Activated naive CD8-positive, alpha-beta T cell treated with anti-CD3 and anti-CD28 coated beads for 36 hours (primary cell): ENCODE results near the gene ADCY7. TPM values are rescaled to one million over a fixed set of nuclear protein-coding genes. Genes with fewer than 3 reads are reported as not detected.

Experiments used
- DNase-seq: peaks from one replicate; pipeline ENCODE4 v3.0.0; 2021
- H3K27ac Mint-ChIP-seq: one replicate; pipeline ENCODE4 v1.8.0; 2022; ENCODE audit warnings: mild to moderate bottlenecking, moderate library complexity, mixed read lengths
- H3K27me3 Mint-ChIP-seq: one replicate; pipeline ENCODE4 v1.8.0; 2022; ENCODE audit warnings: mild to moderate bottlenecking, mixed read lengths
- H3K36me3 Mint-ChIP-seq: one replicate; pipeline ENCODE4 v1.8.0; 2021; ENCODE audit warnings: mild to moderate bottlenecking, mixed read lengths
- H3K4me1 Mint-ChIP-seq: one replicate; pipeline ENCODE4 v1.8.0; 2021; ENCODE audit warnings: mixed read lengths
- H3K4me3 Mint-ChIP-seq: one replicate; pipeline ENCODE4 v1.8.0; 2022; ENCODE audit warnings: mild to moderate bottlenecking, moderate library complexity, mixed read lengths
- H3K9me3 Mint-ChIP-seq: one replicate; pipeline ENCODE4 v1.8.0; 2022; ENCODE audit warnings: mixed read lengths
- total RNA-seq, 2 experiments: library from RNA; stranded (reverse); gene quantifications; one replicate each; pipeline ENCODE4 v1.2.3, GENCODE V29; 2021

ADCY7 gene
- total RNA-seq, 2 experiments from 2014 or later: 72.3 to 73.1 TPM

DNA sequence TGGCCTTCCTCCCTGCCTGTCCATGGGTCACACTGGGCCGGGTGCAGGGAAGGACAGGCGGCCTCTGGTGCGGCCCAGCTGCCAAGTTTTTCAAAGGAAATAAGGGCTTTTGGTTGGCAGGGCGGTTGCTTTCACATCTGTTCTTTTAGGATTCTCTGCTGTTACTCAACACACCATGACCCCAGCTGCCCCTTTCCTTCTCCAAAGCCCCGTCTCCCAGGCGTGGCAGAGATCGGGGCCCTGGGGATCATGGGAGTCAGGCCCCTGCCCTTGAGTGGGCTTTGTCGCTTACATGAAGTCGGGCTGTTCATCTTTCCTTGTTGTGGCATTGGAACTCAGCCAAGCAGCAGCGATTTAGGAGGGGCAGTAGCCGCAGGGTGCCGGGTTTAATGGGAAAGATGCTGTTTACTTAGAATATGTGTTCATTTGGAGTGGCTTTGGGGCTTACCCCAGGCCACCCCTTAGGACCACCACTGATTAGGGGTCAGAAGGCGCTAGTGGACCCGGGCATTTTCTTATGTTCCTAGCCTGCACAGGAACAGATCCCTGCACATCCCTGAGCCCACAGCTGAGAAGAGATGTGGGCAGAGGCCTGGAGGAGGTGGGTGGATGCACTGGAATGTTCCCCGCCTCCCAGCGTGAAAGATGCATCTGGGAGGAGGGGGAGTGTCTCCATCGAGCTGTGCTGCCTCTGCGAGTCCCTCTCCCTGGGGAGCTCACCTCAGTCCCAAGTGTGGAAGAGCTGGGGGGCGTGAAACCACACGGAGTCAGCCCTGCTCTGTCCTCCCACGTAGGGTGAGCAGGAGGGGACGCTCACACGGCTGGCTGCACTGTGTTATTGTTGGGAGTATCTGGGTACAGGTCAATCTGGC is 6.8 kb upstream of the ADCY7 start:
- no peak for DNase-seq
- Mint-ChIP-seq H3K27ac (no peak overlapping the region), H3K9me3 (peaks cover under 1% of the 10 kb centered on the region), H3K36me3 (peaks cover 3% of the 10 kb centered on the region), H3K27me3 (no peaks in the 10 kb centered on the region), H3K4me1 (peaks cover 25% of the 10 kb centered on the region), H3K4me3 (no peak overlapping the region)

DNA sequence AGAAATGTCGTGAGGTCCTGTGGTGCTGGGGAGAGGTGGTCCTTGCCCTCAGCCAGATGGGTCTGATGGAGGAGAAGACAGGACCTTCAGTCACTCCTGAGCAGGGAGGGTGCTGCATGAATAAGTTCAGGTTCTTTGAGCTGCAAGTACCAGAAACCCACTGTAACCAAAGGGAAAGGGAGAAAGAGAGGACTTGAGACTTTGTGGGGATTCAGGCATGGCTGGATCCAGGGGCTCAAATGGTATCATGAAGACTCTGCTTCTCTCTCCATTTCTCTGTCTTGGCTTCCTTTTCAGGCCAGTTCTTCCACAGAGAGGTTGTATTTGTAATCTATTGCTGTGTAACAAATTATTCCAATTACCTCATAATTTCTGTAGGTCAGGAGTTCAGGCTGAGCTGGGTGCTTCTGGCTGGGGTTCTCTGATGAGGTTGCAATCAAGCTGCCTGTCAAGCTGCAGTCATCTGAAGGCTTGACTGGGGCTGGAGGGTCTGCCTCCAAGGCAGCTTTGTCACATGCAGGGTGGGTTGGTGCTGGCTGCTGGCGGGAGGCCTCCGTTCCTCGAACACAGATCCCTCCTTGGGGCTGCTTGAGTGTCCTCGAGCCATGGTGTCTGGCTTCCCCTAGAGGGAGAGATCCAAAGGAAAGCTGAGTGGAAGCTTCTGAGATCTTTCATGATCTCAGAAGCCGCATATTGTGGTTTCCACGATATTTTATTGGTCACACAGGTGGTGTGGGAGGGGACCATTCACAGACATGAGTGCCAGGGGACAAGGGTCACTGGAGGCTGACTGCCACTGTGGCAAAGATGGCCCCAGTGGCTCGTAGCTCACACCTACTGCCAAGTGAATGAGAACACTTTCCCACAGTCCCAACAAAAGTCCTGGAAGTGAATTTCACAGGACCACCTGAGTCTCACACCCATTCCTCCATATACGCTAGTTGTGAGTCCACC is 5.9 kb upstream of the ADCY7 start:
- Mint-ChIP-seq H3K4me3 (no peak overlapping the region), H3K27ac (no peak overlapping the region), H3K36me3 (peaks cover 4% of the 10 kb centered on the region), H3K9me3 (peaks cover 1% of the 10 kb centered on the region), H3K4me1 (peaks cover 31% of the 10 kb centered on the region), H3K27me3 (no peaks in the 10 kb centered on the region)
- no peak for DNase-seq

DNA sequence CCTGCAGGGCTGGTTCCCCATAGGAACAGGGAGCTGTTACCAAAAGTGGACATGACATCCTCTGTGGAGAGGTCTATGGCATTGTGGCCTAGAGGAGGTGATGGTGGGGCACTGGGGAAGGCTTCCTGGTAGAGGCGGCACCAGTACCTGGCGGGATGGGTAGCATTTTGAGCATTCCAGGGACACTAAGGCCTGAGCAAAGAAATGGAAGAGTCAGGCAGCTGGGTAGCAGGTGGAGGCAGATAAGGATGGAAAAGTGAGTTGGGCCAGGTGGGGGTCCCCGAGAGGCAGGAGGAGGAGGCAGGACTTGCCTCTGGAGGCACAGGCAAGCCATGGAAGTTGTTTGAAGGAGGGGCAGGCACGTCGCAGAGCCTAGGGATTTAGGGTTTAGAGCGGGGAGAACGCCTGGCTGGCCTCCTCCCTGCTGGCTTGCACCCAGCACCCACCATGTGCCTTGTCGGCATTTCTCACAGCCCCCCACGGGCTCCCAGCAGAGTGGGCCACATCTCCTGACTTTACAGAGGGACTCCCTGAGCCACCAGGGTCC is 5.1 kb upstream of the ADCY7 start:
- H3K27me3 Mint-ChIP-seq: no peaks in the 10 kb centered on the region
- DNase-seq: no peak
- H3K4me3 Mint-ChIP-seq: no peak overlapping the region
- peaks cover 36% of the 10 kb centered on the region for H3K4me1 Mint-ChIP-seq
- peaks cover 1% of the 10 kb centered on the region for H3K9me3 Mint-ChIP-seq
- peaks cover 4% of the 10 kb centered on the region for H3K36me3 Mint-ChIP-seq
- no peak overlapping the region for H3K27ac Mint-ChIP-seq

DNA sequence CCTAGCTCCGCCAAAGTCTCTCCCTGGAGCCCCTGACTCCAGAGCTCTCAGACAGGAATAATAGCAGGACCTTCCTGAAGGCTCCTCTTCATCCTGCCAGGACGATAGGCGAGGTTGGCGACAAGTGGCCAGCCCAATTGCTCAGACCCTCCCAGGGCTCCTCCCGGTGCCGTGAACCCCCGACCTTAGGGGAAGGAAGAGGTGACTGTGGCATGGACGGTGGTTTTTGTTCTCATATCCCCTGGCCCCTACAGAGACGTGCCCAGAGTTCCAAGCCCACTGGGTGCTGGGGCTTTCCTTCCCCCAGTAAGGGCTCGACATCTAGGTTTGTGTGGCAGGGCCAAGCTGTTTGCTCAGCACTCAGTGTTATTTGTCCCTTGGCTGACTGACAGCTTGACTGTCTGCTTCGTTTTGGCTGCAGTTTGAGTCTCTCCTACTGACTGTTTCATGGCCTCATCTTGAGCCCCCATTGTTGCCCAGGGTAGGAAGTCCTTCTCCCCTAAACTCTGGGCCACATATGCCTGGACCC is 4.6 kb upstream of the ADCY7 start:
- Mint-ChIP-seq H3K4me3 (no peak overlapping the region), H3K36me3 (peaks cover 4% of the 10 kb centered on the region), H3K27ac (no peak overlapping the region), H3K4me1 (peaks cover 36% of the 10 kb centered on the region), H3K27me3 (no peaks in the 10 kb centered on the region), H3K9me3 (peaks cover 1% of the 10 kb centered on the region)
- DNase-seq: no peak

DNA sequence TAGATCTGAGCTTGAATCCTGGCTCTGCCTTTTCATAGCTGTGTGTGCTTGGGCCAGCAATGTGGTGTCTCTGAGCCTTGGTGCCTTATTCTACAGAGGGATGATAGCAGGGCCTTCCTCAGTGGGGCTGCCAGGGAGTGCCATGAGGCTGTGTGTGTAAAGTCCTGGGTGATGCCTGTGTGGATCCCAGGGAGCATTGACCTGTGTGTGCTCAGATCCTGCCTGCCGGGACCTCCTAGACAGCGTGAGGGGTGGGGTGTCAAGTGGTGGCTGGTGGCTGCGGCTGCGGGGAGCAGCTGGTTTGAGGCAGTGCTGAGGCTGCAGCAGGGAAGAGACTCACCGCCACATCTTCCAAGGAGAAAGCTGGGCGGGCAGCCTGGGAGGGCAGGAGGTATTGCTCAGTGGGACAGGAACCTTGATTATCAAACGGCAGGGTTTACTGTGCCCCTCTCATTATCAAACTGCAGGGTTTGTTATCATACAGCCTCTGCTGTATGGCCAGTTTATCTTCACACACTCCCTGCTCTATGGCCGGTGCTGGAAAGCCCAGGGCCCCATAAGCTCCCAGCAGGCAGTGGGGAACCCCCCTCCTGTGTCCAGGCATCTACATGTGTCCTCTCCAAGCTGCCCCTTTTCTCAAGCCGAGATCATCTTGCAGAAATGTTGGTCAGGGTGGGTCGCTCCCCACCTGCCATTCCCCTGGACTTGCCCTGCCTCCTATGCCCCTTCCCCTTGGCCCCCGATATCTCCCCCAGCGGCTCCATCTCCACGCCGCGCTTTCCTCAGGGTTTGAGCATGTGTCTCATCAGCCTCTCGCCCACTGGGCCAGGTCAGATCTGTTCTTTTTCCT is 3.1 kb upstream of the ADCY7 start:
- Mint-ChIP-seq H3K9me3 (peaks cover 1% of the 10 kb centered on the region), H3K4me1 (peaks cover 43% of the 10 kb centered on the region), H3K36me3 (peaks cover 8% of the 10 kb centered on the region), H3K27me3 (no peaks in the 10 kb centered on the region), H3K27ac (peak overlapping the region; percentile 66), H3K4me3 (no peak overlapping the region)
- DNase-seq: no peak

DNA sequence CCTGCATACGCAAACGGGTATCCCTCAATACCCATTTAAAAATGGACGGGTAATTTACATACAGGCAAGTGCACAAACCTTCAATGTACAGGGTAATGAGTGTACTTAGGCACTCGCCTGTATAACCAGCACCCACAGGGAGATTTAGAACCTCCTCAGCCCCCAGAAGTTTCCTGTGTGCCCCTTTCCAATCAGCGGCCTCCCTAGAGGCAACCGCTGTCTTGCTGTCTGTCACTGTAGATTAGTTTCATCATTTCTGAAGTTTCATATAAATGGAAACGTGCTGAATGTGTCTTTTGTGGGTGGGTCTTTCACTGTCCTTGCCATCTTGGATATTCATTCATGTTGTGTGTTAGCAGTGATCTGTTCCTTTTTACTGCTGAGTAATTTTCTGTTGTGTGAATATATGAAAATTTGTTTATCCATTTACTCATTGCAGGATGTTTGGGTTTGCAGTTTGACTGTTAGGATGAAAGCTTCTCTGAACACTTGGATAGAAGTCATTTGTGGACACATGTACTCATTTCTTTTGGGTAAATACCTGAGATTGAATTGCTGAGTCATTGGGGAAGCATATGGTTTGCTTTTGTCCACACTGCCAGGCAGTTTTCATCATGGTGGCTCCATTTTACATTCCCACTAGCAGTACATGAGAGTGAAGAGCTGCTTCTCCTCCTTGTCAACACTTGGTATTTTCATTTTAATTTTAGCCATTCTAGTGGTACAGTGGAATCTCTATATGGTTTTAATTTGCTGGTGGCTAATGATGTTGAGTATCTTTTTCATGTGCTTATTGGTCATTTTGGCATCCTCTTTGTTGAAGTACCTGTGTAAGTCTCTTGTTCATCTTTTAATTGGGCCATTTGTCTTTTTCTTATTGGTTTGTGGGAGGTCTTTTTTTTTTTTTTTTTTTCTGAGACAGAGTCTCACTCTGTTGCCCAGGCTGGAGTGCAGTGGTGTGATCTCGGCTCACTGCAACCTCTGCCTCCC is 2.1 kb upstream of the ADCY7 start:
- Mint-ChIP-seq H3K4me3 (no peak overlapping the region), H3K4me1 (peaks cover 51% of the 10 kb centered on the region), H3K27ac (peak overlapping the region; percentile 66), H3K9me3 (peaks cover 1% of the 10 kb centered on the region), H3K36me3 (peaks cover 16% of the 10 kb centered on the region), H3K27me3 (no peaks in the 10 kb centered on the region)
- peak; percentile 48 for DNase-seq

DNA sequence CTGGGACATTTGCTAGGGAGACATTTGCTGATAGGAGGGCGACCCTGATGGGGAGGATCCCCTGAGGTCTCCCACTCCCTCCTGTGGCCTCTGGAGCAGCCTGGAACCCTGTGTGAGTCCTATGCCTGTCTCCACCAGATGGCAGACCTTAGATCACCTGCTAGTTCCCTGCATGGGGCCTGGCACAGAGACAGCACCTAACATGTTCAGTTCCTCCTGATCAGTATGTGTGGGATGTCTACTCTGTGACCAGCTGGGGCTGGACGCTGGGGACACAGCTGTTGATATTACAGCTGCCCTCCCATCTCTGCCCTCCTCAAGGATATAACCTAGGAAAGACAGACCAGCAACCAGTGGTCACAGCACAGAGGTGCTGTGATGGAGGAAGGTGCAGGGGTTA is 1.1 kb upstream of the ADCY7 start:
- DNase-seq: no peak
- peaks cover 1% of the 10 kb centered on the region for H3K9me3 Mint-ChIP-seq
- peaks cover 24% of the 10 kb centered on the region for H3K36me3 Mint-ChIP-seq
- peak overlapping the region; percentile 60 for H3K27ac Mint-ChIP-seq
- peak overlapping the region; percentile 20 for H3K4me3 Mint-ChIP-seq
- peaks cover 50% of the 10 kb centered on the region for H3K4me1 Mint-ChIP-seq
- H3K27me3 Mint-ChIP-seq: no peaks in the 10 kb centered on the region

DNA sequence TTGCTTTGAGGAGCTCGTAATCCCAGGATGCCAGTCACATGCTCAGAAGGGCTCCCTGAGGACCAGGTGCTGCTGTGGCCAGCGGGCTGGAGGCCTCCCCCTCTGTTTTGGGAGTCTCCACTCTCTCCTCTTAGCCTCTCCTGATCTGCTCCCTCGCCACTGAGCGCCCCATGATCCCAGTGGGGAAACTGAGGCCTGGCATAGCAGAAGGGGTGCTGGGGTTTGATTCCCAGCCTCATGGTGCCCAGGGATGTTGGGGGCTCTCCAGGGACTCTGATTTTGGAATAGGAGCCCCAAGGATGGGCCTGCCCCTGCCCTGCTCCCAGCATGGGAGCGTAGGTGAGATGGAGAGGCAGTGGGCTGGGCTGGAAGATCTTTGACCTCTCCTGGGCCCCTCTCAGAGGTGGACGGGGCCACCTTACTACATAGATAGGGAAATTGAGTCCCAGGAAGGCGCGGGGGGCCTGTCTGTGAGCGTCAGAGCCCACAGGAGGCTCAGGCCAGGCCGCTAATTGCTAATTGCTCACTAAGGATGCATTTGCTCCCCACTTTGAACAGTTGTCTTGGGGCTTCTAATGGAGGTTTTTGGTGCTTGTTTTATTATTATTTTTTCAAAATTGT is 525 bp upstream of the ADCY7 start:
- peaks cover 56% of the 10 kb centered on the region for H3K4me1 Mint-ChIP-seq
- peaks cover 21% of the 10 kb centered on the region for H3K36me3 Mint-ChIP-seq
- H3K9me3 Mint-ChIP-seq: peaks cover 1% of the 10 kb centered on the region
- H3K27ac Mint-ChIP-seq: peak overlapping the region; percentile 94
- peak overlapping the region; percentile 90 for H3K4me3 Mint-ChIP-seq
- DNase-seq: no peak
- H3K27me3 Mint-ChIP-seq: no peaks in the 10 kb centered on the region

DNA sequence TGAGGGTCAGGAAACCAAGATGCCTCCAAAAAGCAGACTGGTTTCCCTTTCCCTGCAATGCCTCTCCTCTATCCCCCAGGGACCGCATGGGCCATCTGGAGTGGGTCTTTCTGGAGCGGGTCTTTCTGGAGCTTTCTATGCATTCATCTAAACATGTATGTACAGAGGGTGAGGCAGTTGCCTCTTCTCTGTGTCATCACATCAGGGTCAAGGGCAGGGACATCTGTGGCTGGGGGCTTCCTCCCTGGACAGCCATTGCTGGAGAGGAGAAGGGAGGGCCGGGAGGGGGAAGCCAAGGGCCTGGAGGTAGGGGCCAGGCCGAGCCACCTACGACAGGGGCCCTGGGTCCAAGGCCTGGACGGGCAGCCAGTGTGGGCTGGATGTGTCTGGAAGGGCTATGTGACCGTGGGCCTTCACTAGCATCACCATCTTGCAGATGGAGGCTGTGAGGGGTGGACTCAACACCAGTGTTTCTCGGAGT is 840 bp downstream of the ADCY7 start:
- Mint-ChIP-seq H3K9me3 (peaks cover 1% of the 10 kb centered on the region), H3K4me1 (peaks cover 68% of the 10 kb centered on the region), H3K27me3 (no peaks in the 10 kb centered on the region), H3K4me3 (peak overlapping the region; percentile 90), H3K27ac (peak overlapping the region; percentile 94), H3K36me3 (peaks cover 24% of the 10 kb centered on the region)
- no peak for DNase-seq

DNA sequence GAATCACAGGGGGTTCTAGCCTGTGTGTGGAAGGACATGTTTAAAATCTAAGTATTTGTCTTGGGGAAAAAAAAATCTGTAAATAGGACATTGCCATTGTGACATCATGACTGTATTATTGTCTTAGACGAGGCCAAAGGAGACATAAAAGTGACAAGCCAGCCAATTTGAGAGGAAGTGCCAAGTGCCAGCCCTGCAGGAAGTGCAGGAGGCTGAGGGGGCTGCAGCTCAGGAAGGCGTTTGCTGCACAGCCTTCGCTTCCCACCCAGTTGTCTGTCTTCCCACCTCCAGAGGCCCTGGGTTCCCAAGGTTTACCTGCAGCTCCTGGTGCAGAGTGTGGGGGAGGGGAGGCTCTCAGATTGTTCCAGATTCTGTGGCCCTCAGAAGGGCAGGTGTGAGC is 1.3 kb downstream of the ADCY7 start:
- Mint-ChIP-seq H3K27ac (peak overlapping the region; percentile 94), H3K9me3 (peaks cover 1% of the 10 kb centered on the region), H3K36me3 (peaks cover 24% of the 10 kb centered on the region)

DNA sequence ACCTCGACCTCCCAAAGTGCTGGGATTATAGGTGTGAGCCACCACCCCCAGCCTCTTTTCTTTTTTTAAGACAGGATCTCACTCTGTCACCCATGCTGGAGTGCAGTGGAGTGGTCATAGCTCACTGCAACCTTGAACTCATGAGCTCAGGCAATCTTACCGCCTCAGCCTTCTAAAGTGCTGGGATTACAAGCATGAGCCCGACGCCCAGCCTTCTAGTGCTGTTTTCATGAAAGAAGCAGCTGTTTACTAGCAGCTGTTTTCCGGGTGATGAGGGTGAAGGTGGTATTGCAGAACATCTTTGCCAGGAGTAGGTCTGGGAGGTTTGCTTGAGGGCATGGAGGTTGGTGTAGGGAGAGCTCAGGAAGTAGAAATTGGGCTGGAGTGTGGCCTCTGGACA is 2.0 kb downstream of the ADCY7 start:
- peak overlapping the region; percentile 94 for H3K27ac Mint-ChIP-seq
- H3K4me1 Mint-ChIP-seq: peaks cover 75% of the 10 kb centered on the region
- DNase-seq: no peak
- H3K4me3 Mint-ChIP-seq: peak overlapping the region; percentile 90
- no peaks in the 10 kb centered on the region for H3K27me3 Mint-ChIP-seq
- peaks cover 26% of the 10 kb centered on the region for H3K36me3 Mint-ChIP-seq
- peaks cover 1% of the 10 kb centered on the region for H3K9me3 Mint-ChIP-seq

More for the DNA sequence above, 1.3 kb downstream of the ADCY7 start:
- peaks cover 71% of the 10 kb centered on the region for H3K4me1 Mint-ChIP-seq
- DNase-seq: no peak
- no peaks in the 10 kb centered on the region for H3K27me3 Mint-ChIP-seq
- peak overlapping the region; percentile 90 for H3K4me3 Mint-ChIP-seq

DNA sequence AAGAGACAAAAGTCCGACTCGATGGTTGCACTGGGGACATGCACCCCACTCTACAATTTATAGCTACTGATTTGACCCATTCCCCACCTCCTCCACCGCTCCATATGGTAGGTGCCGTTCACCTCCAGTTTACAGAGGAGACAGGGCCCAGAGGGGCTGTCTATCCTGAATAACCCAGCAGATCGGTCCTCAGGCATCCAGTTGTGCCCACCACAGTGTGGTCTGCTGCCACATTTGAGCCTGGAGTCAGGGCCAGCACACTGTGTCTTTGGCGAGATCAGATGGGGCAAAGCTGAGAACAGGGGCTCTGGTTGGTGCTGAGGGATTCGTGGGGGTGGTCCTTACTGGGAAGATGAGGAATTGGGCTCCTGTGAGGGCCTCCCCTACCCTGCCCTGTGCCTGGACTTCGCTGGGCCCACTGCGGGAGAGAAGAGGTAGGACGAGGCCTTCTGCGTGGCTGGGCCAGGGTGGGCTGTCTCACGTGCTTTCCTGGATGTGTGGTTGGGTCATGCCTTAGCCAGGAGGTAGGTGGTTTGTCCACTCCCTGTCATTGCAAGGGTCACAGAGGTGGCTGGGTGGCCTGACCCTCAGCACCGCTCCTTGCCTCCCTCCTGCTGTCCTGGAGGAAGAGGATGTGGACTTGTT is 2.8 kb downstream of the ADCY7 start:
- Mint-ChIP-seq H3K4me3 (peak overlapping the region; percentile 62), H3K36me3 (peaks cover 27% of the 10 kb centered on the region), H3K27ac (peak overlapping the region; percentile 82), H3K27me3 (no peaks in the 10 kb centered on the region), H3K4me1 (peaks cover 75% of the 10 kb centered on the region), H3K9me3 (peaks cover 1% of the 10 kb centered on the region)
- DNase-seq: no peak
